GM18951 (cell line): ENCODE results near the gene GPR135.

ENCODE experiments used
- POLR2A ChIP-seq: IDR thresholded peaks from 4 replicates; pipeline ENCODE4 v1.6.1; 2011; ENCODE audit warnings: mild to moderate bottlenecking; ENCODE audit not compliant: insufficient read length, insufficient read depth; ENCODE audit errors: extremely low read depth
- in situ Hi-C: fragments of 300-500 bp; cut with MboI; formaldehyde crosslinking; loops from one replicate; pipeline ENCODE4 v1.12.0; 2022; ENCODE audit warnings: low sequenced_read_pairs, mixed read lengths, inconsistent platforms; ENCODE audit not compliant: unreplicated experiment

Gene GPR135

GRCh38 chr14:59465316-59466135 is at the start of gene GPR135:
GPR135 (minus strand) TSS chr14:59465380; CDS start chr14:59465226, 154 bp downstream.
- no peak for TF ChIP-seq POLR2A
- in situ Hi-C loops, result no loop called here

GRCh38 chr14:59511916-59512575 is 46.9 kb upstream of the GPR135 start:
- no peak for TF ChIP-seq POLR2A
- in situ Hi-C loops, result no loop called here

- TF ChIP-seq POLR2A, result no peak
- in situ Hi-C loops, result no loop called here
Observed at GRCh38 chr14:59510966-59511365, 45.8 kb upstream of the GPR135 start.

GRCh38 chr14:59510001-59510400 is 44.8 kb upstream of the GPR135 start:
- in situ Hi-C loops, result no loop called here
- TF ChIP-seq POLR2A, result no peak

- no peak for TF ChIP-seq POLR2A
- in situ Hi-C loops, result no loop called here
Observed at GRCh38 chr14:59509101-59509500, 43.9 kb upstream of the GPR135 start.

- no peak for TF ChIP-seq POLR2A
- in situ Hi-C loops, result no loop called here
Observed at GRCh38 chr14:59507752-59508103, 42.5 kb upstream of the GPR135 start.

- TF ChIP-seq POLR2A, result no peak
- in situ Hi-C loops, result no loop called here
Observed at GRCh38 chr14:59507063-59507751, 42.0 kb upstream of the GPR135 start.

GRCh38 chr14:59503256-59503655 is 38.1 kb upstream of the GPR135 start:
- in situ Hi-C loops, result no loop called here
- TF ChIP-seq POLR2A, result no peak

GRCh38 chr14:59500732-59501131 is 35.6 kb upstream of the GPR135 start:
- no peak for TF ChIP-seq POLR2A
- in situ Hi-C loops, result no loop called here

- in situ Hi-C loops, result no loop called here
- TF ChIP-seq POLR2A, result no peak
Observed at GRCh38 chr14:59492384-59492783, 27.2 kb upstream of the GPR135 start.

GRCh38 chr14:59490756-59491155 is 25.6 kb upstream of the GPR135 start:
- in situ Hi-C loops, result no loop called here
- no peak for TF ChIP-seq POLR2A

GRCh38 chr14:59484639-59485175 is 19.5 kb upstream of the GPR135 start:
- in situ Hi-C loops, result no loop called here
- no peak for TF ChIP-seq POLR2A

- in situ Hi-C loops, result no loop called here
- peak; percentile 91 for TF ChIP-seq POLR2A
Observed at GRCh38 chr14:59483819-59484638, 18.8 kb upstream of the GPR135 start, which contains the start of the genes JKAMP and L3HYPDH. JKAMP (plus strand) TSS chr14:59484517; CDS start chr14:59484590, 73 bp downstream. L3HYPDH (minus strand) TSS chr14:59484408; CDS start chr14:59484316, 92 bp downstream.

GRCh38 chr14:59483363-59483762 is 18.2 kb upstream of the GPR135 start:
- in situ Hi-C loops, result no loop called here
- no peak for TF ChIP-seq POLR2A
